Activated T-cell treated with anti-CD3 and anti-CD28 coated beads for 24 hours (primary cell): ENCODE data around the gene LCN1.
"Not testable (repeated sequence)": the region's sequence is repeated elsewhere in the genome, so short reads cannot be mapped to it uniquely, and the experiment has no call there.

Experiments used
- DNase-seq: peaks from one replicate; pipeline ENCODE4 v3.0.0-alpha.2; 2020; ENCODE audit warnings: low read depth

The LCN1 gene

GRCh38 chr9:135523521-135524129, 2.4 kb downstream of the LCN1 start:
- no peak for DNase-seq

GRCh38 chr9:135524130-135524861, 3.1 kb downstream of the LCN1 start:
- no peak for DNase-seq

GRCh38 chr9:135525241-135526088, 4.2 kb downstream of the LCN1 start:
- no peak for DNase-seq

GRCh38 chr9:135526089-135526729, 5.0 kb downstream of the LCN1 start:
- DNase-seq, result no peak

- no peak for DNase-seq
Observed at GRCh38 chr9:135526730-135527571, 5.7 kb downstream of the LCN1 start.

- DNase-seq, result not testable (repeated sequence)
Observed at GRCh38 chr9:135528842-135529435, 7.7 kb downstream of the LCN1 start.

- no peak for DNase-seq
Observed at GRCh38 chr9:135530146-135530545, 8.9 kb downstream of the LCN1 start.

GRCh38 chr9:135531096-135531495, 9.9 kb downstream of the LCN1 start:
- no peak for DNase-seq

- no peak for DNase-seq
Observed at GRCh38 chr9:135533113-135533512, 11.9 kb downstream of the LCN1 start.

- no peak for DNase-seq
Observed at GRCh38 chr9:135533674-135534073, 12.4 kb downstream of the LCN1 start.

- DNase-seq, result not testable (repeated sequence)
Observed at GRCh38 chr9:135534192-135534711, 13.0 kb downstream of the LCN1 start.

GRCh38 chr9:135534826-135535225, 13.6 kb downstream of the LCN1 start:
- not testable (repeated sequence) for DNase-seq

GRCh38 chr9:135535631-135536030, 14.4 kb downstream of the LCN1 start:
- not testable (repeated sequence) for DNase-seq

GRCh38 chr9:135536216-135536615, 15.0 kb downstream of the LCN1 start:
- DNase-seq, result no peak

- DNase-seq, result not testable (repeated sequence)
Observed at GRCh38 chr9:135543262-135543894, 22.1 kb downstream of the LCN1 start.

- DNase-seq, result no peak
Observed at GRCh38 chr9:135544981-135545635, 23.9 kb downstream of the LCN1 start.

- DNase-seq, result not testable (repeated sequence)
Observed at GRCh38 chr9:135545646-135546176, 24.5 kb downstream of the LCN1 start, which contains the start of gene OBP2A. Gene OBP2A, plus strand, starts transcription at chr9:135546126. Its CDS starts 55 bp downstream, at chr9:135546181.

GRCh38 chr9:135546792-135547617, 25.8 kb downstream of the LCN1 start:
- not testable (repeated sequence) for DNase-seq
